ENCODE data around the gene CBLC.
A peak's percentile ranks its signal among the peaks of the same experiment; 100 is the strongest.

The CBLC gene, protein sequence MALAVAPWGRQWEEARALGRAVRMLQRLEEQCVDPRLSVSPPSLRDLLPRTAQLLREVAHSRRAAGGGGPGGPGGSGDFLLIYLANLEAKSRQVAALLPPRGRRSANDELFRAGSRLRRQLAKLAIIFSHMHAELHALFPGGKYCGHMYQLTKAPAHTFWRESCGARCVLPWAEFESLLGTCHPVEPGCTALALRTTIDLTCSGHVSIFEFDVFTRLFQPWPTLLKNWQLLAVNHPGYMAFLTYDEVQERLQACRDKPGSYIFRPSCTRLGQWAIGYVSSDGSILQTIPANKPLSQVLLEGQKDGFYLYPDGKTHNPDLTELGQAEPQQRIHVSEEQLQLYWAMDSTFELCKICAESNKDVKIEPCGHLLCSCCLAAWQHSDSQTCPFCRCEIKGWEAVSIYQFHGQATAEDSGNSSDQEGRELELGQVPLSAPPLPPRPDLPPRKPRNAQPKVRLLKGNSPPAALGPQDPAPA

DNA sequence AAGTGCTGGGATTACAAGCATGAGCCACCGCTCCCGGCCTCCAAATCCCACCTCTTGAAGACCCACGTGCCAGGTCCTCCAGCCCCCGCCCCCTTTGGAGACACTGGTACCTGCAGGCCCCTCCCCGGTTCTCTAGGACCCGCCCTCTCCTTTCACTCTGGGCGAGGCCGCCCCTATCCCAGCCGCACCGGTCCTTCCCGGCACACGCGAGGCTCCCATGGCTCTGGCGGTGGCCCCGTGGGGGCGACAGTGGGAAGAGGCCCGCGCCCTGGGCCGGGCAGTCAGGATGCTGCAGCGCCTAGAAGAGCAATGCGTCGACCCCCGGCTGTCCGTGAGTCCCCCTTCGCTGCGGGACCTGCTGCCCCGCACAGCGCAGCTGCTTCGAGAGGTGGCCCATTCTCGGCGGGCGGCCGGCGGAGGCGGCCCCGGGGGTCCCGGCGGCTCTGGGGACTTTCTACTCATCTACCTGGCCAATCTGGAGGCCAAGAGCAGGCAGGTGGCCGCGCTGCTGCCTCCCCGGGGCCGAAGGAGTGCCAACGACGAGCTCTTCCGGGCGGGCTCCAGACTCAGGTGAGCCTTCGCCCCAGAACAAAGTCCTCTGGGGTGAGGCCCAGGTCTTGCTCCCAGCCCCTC, at the start of gene CBLC:
CBLC (plus strand) TSS at position 176 of the 633 bp plus-strand sequence; CDS start at position 218, 42 bp downstream.
- no peak for DNase-seq (ENCODE audit: low read depth in 2 of 2)

DNA sequence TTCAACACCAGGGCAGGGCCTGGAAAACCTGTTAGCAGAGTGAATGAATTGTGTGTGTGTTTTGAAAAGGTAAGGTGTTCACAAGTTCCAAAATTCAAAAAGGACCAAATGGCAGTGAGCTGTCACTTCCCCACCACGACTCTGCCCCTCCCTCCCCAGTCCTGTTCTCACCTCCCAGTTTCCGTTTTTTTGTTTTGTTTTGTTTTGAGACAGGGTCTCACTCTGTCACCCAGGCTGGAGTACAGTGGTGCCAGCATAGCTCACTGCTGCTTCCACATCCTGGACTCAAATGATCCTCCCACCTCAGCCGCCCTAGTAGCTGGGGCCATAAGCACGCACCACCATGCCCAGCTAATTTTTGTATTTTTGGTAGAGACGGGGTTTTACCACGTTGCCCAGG, 49.5 kb upstream of the CBLC start:
- DNase-seq (ENCODE audit: low read depth in 2 of 2), result no peak

DNA sequence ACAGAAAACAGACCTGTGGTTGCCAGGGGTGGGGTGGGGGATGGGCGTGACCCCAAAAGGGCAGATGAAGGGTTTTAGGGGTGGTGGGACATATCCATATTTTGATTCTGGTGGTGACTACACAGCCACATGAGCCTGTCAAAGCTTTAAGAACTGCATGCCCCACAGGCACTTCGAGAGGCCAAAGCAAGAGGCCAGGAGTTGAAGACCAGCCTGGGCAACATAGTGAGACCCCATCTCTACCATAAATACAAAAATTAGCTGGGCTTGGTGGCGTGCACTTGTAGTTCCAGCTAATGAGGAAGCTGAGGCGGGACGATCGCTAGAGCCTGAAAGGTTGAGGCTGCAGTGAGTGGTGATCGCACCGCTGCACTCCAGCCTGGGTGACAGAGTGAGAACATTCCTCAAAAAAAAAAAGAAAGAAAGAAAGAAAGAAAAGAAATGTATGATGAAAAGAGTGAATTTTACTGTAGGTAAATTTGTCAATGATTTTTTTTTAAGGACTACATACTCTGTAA, 48.1 kb upstream of the CBLC start:
- DNase-seq (ENCODE audit: low read depth in 2 of 2), result no peak

DNA sequence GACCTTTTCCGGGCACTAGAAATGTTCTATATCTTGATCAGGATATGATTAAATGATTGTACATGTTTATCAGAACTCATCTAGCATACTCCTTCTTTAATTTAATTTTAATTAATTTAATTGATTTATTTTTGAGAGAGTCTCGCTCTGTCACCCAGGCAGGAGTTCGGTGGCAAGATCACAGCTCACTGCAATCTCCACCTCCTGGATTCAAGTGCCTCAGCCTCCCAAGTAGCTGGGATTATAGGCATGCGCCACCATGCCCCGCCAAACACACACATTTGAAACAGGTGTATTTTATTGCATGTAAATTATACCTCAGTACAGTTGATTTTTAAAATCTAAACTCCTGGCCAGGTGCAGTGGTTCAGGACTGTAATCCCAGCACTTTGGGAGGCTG, 46.6 kb upstream of the CBLC start:
- no peak for DNase-seq (ENCODE audit: low read depth in 2 of 2)

DNA sequence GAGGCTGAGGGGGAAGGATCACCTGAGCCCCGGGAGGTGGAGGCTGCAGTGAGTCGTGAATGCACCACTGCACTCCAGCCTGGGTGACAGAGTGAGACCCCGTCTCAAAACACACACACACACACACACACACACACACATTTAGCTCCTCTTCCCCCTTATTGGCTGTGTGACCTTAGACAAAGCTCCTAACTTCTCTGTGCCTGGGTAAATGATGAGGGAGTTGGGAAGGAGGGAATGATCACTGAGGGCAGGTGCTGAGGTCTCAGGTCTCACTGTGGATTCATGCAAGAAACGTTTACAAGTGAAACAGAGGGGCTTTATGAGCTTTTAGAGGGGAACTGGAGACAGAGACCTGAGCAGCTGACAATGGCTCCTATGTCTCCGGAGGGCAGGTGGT, 46.1 kb upstream of the CBLC start:
- no peak for DNase-seq (ENCODE audit: low read depth in 2 of 2)

DNA sequence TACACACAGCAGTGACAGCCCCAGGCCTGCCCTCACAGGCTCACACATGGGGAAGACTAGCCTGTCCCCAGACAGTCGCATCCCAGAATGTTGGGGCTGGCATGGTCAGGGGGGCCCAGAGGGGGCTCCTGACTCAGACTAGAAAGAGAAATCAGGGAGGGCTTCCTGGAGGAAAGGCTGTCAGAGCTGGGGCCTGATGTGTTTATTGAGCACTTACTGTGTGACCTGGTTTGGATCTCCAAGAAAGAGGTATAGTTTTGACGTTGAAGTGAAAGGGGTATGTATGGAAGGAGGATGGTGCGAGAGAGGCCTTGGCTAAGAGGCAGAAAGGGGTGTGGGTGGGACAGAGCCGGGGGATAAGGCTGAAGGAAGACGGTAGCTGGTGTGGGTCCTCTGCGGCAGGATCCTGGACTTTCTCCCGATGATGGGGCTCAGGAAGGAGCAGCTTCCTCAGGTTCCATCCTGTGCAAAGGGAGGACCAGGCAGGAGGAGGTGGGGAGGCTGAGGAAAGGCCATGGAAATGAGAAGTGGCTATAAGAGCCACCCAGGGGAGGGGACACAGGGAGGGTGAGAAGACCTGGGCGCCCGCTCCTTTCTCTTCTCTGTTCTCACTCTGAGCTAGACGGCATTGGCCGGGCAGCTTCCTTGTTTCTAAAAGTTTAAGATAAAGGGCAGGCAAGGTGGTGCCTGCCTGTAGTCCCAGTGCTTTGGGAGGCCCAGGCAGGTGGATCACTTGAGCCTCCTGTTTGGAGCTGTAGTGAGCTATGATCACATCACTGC, 45.3 kb upstream of the CBLC start:
- no peak for DNase-seq (ENCODE audit: low read depth in 2 of 2)

DNA sequence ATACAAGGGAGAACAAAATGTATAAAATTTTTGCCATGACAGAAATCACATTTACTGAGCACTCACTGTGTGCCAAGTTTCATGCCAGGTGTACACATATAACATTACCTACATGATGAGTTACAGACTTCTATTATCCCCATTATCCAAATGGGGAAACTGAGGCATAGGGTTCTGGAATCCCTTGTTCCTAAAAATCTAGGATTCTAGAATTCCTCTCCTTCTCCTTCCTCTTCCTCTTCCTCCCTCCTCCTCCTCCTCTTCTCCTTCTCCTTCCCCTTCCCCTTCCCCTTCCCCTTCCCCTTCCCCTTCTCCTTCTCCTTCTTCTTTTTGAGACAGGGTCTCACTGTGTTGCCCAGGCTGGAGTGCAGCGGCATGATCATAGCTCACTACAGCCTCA, 43.3 kb upstream of the CBLC start:
- DNase-seq (ENCODE audit: low read depth in 2 of 2), result no peak

DNA sequence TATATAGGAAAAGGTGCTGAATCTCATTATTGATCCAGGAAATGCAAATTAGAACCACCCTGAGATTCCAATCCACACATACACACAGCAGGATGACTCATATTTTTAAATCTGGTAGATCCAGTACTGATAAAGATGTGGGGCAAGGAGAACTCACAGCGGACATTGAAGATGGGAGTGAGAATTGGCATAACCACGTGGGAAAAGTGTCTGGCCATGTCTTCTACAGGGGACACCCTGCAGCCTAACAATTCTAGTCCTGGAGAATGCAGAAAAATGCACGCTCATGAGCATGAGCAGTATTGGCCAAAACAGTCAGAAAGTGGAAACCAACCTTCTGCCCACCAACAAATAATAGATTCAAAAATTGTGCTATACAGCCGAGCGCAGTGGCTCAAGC, 42.7 kb upstream of the CBLC start:
- DNase-seq (ENCODE audit: low read depth in 2 of 2), result no peak

DNA sequence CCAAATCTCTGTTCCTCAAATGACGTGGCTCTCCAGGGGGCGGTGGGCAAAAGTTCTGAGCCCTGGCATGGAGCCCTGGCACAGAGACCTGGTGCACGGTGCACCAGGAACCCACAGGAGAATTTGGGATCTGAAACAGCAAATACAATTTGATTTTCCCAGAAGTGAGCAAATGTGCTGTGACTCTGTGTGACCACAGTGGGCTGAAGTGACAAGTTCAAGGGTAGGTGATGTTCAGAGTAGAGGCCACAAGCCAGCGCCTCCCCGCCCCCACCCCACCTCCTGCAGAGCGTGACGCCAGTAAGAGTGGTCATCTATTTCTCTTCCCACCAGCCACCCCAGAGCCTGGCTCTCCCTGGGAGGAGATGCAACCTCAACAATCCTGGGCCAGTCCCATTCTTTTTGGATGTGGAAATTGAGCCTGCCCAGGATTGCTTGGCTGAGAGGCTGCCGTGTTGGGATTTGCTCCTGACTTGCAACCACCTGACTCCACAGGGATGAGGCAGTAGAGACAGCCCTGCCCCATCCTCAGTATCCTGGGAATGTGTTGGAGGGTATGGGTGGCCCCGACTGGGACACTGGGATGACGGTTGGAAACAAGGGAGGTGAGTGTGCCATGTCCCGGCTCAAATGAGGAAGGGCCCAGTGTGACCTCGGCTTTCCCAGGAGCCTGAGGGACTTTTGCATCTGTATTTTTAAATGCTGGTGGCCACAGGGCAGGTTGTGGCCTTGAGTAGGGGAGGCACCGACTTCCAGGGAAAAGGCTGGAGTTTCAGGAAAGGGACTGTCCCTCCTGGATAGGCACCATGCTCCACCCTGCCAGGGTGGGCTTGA, 40.2 kb upstream of the CBLC start:
- no peak for DNase-seq (ENCODE audit: low read depth in 2 of 2)

DNA sequence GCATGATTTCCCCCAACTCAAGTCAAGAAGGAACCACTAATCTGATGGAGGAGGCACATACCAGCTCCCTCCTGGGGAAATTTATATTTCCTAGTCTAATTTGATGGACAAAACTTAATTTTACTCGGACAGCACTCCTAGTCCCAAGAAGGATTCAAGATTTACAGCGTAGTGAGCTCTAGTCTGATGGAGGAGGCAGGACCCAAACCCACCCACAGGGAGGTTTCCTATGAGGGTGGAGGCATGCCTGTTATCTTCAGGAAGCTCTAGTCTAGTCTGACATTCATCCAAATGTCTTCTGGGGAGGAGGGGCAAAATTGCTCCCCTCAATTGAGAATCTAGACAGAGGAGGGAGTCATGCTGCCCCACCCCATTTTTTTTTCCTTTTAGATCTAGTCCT, 39.6 kb upstream of the CBLC start:
- DNase-seq (ENCODE audit: low read depth in 2 of 2), result no peak

DNA sequence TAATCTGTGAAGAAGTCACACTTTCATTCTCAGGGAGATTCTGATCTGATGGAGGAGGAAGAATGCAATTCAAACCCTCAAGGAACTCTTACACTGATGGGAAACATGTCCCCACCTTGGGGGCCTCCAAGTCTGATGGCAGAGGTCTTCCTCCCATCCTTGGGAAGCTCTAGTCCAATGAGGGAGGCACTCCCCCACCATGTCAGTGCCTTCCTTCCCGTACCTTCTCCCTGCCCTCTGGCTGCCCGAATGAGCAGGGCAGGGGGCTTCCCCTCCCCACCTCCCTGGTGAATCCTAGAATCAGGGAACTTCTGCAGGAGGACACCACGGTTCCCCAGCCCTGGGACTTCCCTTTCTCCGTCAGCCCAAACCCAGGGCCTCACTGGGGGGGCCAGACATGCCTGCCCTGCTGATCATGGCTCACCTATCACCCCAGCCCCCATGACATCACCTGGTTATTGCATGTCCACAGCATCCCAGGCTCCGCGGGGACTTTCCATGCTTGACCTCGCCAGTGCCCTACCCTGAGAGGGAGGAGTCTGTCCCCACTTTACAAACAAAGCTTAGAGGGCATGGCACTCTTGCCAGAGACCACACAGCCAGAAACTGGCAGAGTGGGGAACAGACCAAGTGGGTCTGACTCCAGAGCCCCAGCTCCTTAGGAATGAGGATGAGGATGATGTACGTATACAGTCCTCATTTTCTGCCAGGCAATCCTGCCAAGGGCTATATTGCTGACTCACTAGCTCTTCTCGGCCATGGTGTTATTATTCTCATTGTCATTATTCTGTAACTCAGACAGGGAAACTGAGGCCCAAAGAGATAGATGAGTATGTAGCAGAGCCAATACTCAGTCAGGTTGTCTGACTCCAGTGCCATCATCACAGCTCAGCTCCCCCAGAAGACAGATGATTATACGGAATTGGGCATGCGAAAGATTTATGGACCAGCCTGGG, 38.8 kb upstream of the CBLC start:
- DNase-seq (ENCODE audit: low read depth in 2 of 2), result no peak

DNA sequence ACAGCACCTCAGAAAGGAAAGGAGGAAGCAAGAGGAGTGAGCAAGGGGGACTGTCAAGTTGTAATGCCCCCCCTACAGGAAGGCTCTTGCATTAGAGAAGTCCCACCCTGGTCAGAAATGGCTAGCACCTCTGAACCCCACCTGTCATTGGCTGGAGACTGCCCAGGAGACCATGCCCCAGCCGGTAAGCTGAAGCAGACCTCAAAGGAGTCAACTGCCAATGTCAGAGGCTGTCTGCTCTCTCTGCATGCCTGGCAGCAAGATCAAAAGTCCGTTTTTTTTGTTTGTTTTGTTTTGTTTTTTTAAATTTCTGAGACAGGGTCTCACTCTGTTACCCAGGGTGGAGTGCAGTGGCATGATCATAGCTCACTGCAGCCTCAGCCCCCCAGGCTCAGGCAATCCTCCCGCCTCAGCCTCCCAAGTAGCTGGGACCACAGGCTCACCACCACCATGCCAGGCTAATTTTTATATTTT, 37.3 kb upstream of the CBLC start:
- DNase-seq (ENCODE audit: low read depth in 2 of 2), result no peak

DNA sequence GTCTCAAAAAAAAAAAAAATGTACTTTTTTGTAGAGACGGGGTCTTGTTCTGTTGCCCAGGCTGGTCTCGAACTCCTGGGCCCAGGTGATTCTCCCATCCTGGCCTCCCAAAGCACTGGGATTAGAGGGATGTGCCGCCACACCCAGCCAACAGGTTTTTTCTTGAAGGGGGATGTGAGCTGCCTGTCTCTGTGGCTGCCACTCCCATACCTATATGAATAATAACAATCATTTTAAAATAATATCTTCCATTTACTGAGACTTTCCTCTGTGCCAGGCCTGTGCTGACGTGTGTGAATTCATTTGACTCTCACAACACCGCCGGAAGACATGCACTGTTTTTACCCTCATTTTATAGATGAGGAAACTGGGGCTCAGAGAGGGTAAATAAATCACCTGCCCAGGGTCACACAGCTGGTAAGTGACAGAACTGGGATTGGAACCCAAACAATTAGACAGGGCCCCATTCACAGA, 36.4 kb upstream of the CBLC start:
- no peak for DNase-seq (ENCODE audit: low read depth in 2 of 2)

DNA sequence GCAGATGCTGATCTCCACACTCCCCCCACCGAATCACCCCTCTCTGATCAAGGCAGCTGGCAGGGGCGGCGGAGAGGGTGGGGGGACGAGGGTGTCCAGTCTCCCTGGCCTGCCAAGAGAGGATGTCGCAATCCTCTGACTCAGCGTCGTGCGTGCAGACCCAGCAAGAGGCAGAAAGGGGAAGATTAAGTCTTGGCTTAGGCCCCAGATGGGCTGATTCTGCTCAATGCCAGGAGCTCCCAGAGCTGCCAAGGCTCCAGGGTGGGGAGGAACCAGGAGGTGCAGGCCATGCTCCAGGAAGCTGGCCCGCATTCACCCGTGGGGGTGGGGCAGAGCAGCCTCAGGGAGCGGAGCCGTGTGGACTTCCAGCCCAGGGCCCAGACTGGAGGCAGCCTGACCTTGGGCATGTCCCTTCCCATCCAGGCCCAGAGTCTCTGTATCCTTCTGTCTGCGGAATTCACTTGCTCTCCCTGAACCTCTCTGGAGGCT, 35.8 kb upstream of the CBLC start:
- DNase-seq (ENCODE audit: low read depth in 2 of 2), result peak; percentile 99

DNA sequence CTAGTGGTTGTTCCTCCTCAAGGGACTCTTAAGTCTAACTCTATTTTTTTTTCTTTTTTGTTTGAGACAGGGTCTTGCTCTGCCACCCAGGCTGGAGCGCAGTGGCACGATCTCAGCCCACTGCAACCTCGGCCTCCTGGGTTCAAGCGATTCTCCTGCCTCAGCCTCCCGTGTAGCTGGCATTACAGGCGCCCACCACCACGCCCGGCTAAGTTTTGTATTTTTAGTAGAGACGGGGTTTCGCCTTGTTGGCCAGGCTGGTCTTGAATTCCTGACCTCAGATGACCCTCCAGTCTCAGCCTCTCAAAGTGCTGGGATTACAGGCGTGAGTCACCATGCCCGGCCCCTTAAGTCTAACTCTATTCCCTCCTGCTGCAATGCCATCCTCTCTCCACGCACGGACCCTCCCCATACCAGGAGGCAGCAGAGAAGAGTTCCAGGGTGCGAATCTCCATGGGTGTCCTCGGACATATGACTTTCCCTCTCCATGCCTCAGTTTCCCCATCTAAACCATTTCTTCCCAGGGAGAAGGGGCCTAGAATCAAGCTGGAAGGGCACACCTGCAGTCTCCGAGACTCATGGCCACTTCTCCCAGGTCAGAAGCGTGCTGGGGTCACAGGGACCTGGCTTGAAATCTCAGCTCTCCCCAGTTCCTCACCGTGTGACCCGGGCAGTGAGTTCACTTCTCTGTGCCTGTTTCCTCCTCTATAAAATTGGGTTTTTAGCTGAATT, 35.2 kb upstream of the CBLC start:
- no peak for DNase-seq (ENCODE audit: low read depth in 2 of 2)

DNA sequence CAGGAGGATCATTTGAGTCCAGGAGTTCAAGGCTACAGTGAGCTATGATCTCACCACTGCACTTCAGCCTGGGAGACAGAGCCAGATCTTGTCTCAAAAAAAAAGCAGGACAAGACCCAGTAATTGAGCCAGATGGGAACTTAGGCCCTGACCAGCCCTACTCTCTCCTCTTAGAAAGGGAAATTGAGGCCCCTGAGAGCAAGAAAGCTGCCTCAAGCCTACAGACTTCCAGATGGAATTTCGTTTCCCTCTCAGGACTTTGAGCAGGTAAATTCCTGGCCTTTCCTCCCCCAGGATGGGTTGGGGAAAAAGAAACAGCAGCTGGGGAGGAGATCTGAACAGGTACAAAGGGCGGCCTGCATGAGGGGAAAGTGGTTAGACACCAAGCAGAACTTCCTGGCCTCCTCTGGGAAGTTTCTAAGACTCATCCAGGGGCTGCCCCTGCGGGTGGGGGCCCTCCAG, 32.8 kb upstream of the CBLC start:
- DNase-seq (ENCODE audit: low read depth in 2 of 2), result no peak

DNA sequence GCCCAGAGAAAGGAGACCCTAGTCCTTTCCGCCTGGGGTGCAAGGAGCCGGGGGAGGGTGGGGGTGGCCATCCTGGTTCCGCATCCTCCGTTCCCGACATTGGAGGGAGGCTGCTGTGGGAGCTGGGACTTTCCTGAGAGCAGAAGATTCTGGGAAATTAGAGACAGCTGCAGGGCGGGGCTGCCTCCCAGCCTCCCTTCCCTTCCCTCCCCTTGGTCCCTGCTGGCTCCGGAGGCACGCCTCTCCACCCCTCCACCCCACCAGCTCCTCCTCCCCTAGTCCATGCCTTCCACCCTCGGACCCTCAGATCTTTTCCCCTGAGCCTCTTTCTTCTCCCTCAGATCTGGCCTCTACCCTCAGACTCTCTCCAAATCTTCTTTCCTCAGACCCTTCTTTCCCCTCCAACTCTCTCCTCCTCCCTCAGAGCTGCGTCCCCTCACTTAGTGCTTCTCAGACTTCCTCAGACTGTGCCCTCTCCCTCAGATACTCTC, 32.3 kb upstream of the CBLC start:
- peak; percentile 70 to 75 for DNase-seq (ENCODE audit: low read depth in 2 of 2)

DNA sequence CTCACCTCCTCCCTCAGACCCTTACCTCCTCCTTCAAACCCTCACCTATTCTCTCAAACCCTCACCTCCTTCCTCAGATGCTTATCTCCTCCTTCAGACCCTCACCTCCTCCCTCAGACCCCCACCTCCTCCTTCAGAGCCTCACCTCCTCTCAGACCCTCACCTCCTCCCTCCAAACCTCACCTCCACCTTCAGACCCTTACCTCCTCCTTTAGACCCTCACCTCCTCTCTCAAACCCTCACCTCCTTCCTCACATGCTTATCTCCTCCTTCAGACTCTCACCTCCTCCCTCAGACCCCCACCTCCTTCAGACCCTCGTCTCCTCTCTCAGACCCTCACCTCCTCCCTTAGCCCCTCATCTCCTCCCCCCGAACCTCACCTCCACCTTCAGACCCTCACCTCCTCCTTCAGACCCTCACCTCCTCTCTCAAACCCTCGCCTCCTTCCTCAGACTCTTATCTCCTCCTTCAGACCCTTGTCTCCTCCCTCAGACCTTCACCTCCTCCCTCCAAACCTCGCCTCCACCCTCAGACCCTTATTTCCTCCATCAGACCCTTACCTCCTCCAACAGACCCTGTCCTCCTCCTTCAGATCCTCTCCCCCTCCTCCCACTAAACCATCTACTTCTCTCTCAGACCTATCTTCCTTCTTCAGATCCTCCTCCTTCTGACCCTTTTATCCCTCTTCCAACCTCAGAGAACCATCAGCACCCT, 31.6 kb upstream of the CBLC start:
- DNase-seq (ENCODE audit: low read depth in 2 of 2), result no peak
